Left renal pelvis (tissue), 4 donors: ENCODE measurements around the gene GARRE1. TPM values are rescaled to one million over a fixed set of nuclear protein-coding genes. Genes with fewer than 3 reads are reported as not detected.
"Not testable (repeated sequence)": the region's sequence is repeated elsewhere in the genome, so short reads cannot be mapped to it uniquely, and the experiment has no call there.

Experiments
- DNase-seq, 4 donors: peaks; one replicate each; pipeline ENCODE4 v3.0.0-alpha.2; 2013; ENCODE audit warnings: low read depth in 4 of 4, low spot score in 3 of 4
- polyA plus RNA-seq, 4 donors: library from polyadenylated mRNA; unstranded; fragments of 120-200 nt; gene quantifications; one replicate each; pipeline ENCODE4 v1.2.1, GENCODE V29; 2013; ENCODE audit not compliant: insufficient read length in 4 of 4

The GARRE1 gene
- polyA plus RNA-seq, 4 donors, result 35.8 to 44.9 (median 39.1) TPM

- DNase-seq, result no peak
Measured at GRCh38 chr19:34231439-34231838, 22.9 kb upstream of the GARRE1 start.

DNA sequence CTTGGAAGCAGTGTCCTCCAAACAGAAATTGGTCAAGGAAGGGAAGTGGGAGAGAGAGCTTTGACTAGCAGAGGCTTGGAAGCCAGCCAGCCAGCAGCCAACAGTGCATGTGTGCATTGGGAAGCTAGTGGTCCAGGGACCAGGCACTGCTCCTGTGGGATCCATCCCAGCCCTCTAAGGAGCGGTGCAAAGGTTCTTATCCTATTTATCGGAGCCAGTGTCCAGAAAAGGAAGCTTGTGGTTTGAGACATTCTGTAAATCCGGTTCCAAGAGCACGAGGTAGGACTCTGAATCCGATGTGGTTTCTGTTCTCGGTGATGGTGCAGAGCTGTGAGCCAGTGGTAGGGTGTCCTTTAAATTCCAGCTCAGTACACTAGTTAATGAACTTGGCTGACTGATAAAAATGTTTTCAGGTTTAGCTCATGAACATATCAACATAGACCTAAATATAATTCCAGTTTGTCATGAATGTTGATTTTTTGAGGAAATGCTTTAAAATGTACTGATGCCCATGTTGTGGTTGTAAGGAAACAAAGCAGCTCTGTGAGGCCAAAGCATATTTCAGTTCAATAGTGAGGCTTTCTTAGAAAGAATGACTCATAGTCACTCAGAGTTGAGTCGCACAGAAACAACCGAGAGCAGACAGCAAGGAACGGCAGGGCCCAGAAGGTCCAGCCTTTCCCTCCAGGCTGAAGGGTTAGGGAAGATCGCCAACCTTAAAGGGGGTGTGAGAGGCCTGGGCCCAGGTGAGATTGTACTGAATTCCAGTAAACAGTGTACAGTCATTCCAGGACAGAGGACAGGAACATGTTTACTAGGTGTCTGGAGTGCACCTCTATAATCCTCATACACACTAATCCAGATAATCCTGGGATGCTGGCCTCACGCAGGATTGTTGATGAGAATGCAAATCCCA, 21.5 kb upstream of the GARRE1 start:
- no peak for DNase-seq

- DNase-seq, result no peak
Measured at GRCh38 chr19:34235425-34235940, 18.9 kb upstream of the GARRE1 start.

DNA sequence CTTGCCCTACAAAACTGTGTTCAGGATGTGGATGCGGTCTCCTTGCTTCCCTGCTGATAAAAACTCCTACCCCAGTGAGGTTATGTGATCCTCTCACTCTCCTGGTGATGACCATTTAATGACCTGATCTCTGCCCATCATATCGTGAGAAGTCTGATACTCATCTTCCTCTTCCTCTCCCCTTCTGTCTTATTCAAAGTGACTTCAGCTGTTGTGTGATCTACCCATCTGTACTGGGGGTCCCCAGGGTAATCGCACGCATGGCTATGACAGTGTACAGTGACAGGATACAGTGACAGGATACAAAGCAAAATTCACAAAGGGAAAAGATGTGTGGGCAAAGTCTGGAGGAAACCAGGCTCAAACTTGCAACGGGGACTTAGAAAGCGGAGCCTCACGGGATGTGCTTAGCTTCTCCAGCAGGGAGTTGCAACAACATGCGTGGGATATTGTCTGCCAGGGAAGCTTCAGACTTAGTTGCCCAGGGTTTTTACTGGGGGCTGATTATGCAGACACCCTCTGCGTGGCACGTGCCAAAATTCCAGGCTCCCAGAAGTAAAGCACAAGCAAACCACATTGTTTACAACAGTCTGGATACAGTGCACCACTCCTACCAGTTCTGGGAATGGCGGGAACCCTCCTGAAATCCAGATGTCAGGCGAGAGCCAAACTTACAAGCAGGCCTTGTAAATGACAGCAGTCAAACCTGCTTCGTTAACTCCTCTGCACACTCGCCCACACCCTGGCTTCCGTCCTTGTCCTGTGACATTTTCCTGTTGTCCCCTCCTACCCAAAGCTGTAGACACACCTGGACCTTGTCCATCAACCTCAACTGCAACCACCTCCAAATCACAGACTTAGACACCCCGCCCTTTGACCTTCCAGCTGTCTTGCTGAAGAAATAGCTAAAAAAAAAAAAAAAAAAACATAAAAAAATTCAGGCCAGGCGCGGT, 18.0 kb upstream of the GARRE1 start:
- DNase-seq, result no peak

DNA sequence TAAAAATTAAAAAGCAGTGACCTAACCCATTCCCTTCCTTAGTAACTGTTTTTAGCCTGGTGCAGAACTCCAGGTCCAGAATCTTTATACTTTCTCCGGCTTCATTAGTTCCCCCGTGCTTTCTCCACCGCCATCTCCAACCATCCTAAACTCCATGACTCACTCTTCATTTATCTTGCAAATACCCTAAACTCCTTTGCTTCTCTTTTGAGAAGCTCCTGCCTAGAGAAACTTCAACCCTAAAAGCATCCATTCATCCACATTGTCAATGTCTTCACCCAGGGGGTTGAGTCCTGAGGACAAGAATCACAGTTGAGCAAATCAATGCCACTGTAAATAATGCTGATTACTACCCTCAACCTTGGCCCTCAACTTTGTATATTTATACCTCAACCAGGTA, 17.1 kb upstream of the GARRE1 start:
- DNase-seq, result no peak

DNA sequence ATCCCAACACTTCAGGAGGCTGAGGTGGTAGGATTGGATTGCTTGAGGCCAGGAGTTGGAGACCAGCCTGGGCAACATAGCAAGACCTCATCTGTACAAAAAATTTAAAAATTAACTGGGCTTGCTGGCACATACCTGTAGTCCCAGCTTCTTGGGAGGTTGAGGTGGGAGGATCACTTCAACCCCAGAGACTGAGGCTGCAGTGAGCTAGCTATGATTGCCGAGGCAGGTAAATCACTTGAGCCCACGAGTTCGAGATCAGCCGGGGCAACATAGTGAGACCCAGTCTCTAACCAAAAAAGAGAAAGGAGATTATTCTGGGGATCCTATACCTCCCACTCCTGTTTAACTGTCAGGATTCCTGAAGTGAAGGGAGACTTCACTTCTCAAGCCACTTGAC, 16.4 kb upstream of the GARRE1 start:
- no peak for DNase-seq

DNA sequence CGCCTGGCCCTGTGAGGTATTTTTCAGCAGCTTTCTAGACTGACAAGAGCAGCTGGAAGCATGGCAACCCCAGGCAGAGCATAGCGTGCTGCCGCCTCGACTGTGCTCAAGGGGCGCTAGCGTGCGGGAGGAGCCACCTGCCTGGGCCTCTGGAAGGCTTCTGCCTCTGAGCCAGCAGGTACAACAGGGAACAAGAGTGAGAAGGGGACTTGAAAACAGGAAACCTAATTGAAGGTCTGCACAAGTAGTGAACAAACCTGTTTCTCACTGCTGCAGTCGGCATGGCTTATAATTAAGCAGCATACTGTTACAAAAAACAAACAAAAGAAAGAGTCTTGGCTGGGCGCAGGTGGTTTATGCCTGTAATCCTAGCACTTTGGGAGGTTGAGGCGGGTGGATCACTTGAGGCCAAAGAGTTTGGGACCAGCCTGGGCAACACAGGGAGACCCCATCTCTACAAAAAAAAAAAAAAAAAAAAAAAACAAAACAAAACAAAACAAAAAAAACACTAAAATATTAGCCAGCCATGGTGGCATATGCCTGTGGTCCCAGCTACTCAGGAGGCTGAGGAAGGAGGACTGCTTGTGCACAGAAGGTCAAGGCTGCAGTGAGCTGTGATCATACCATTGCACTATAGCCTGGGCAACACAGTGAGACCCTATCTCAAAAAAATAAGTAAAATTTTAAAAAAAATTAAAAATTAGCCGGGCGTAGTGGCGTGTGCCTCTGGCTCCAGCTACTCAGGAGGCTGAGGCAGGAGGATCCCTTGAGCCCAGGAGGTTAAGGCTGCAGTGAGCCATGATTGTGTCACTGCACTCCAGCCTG, 12.6 kb upstream of the GARRE1 start:
- DNase-seq, result no peak

DNA sequence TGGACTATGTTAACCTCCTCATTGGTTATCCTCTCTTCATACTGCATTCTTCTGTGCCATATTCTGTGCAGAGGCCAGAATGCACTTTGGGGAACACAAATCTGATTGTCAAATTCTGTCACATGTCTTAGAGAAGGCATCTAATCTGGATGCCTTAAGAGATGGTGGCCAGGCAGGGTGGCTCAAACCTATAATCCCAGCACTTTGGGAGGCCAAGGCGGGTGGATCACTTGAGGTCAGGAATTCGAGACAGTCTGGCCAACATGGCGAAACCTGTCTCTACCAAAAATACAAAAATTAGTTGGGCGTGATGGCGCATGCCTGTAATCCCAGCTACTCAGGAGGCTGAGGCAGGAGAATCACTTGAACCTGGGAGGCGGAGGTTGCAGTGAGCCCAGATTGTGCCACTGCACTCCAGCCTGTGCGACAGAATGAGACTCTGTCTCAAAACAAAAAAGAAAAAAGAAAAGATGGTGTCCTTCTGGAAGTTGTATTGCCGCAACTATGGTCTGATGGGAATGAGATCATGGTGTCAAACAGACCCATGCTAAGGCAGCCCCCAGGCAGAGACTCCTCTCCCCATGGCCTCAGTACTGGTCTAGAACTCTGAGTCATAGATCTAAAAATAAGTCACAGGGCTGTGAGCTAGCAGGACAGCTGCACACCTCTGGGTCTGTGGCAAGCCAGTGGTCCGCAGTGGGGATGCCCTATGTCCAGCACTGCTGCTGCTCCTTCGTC, 11.0 kb upstream of the GARRE1 start:
- DNase-seq, result not testable (repeated sequence)

GRCh38 chr19:34243876-34244578, 10.3 kb upstream of the GARRE1 start:
- no peak for DNase-seq

DNA sequence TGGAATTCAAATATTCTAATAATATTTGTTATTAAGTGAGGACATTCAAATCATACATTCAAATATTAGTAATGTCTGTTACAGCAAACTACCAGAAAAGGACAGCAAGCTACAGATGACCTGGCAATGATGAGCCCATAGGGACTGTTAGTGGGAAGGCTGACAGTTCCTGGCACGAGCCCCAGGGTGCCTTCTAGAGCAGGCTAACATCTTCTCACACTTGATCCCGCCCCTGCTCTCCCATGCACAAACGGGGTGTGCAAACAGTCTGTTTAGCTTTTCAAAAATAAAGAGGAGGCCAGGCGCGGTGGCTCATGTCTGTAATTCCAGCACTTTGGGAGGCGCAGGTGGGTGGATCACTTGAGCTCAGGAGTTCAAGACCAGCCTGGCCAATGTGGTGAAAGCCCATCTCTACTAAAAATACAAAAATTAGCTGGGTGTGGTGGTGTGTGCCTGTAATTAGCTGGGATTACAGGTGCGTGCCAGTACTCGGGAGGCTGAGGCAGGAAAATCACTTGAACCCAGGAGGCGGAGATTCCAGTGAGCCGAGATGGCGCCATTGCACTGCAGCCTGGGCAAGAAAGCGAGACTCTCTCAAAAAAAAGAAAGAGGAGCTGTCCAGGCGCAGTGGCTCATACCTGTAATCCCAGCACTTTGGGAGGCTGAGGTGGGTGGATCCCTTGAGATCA, 9.6 kb upstream of the GARRE1 start:
- DNase-seq, result no peak

- DNase-seq, result no peak
Measured at GRCh38 chr19:34246340-34246739, 8.0 kb upstream of the GARRE1 start.

GRCh38 chr19:34248941-34249340, 5.4 kb upstream of the GARRE1 start:
- DNase-seq, result no peak

- DNase-seq, result not testable (repeated sequence)
Measured at GRCh38 chr19:34253167-34253566, 1.2 kb upstream of the GARRE1 start.

DNA sequence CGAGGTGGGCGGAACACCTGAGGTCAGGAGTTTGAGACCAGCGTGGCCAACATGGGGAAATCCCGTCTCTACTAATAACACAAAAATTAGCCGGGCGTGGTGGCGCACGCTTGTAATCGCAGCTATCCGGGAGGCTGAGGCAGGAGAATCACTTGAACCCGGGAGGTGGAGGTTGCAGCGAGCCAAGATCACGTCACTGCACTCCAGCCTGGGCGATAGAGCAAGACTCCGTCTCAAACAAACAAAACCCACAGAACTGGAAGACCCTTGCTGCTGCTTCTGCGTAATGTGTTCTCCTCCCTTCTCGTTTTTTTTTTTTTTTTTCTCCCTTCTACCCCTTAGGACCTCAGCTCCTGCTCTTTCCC, 691 bp upstream of the GARRE1 start:
- not testable (repeated sequence) for DNase-seq

DNA sequence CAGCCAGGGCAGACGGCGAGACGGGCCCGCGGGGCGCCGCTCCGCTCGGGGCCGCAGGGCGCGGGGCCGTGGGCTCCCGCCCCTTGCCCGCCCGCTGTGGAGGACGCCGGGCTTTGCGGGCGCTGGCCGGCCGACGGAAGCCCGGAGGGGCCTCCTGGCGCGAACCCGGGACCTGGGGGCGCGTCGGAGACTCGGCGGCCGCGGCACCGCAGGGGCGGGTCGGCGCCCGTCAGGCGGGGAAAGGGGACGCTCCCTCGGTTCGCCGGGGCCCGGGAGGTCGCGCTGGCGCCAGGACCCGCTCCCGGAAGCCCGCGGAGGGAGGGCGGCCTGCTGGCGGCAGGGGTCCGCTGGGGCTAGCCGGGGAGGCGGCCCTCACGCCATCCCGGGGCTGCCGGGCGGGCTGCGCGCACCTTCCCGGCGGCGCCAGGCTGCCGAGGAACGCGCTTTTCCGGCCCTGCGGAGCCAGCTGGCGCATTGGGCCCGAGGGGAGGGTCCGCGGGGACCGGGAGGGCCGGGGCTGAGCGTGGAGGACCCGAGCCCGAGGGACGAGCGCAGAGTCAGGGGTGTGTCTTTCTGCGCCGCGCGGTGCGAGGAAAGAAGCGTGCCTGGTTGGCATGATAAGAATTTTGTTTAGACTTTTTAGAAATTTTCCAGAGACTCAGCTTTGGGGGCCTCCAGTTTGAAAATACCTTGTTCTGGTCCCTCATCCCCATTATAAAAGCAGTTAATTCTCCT, 511 bp downstream of the GARRE1 start:
- DNase-seq, result no peak

GRCh38 chr19:34255546-34255945, 1.2 kb downstream of the GARRE1 start:
- no peak for DNase-seq

GRCh38 chr19:34256835-34257558, 2.6 kb downstream of the GARRE1 start:
- DNase-seq, result no peak
